Activated CD4-positive, alpha-beta T cell treated with anti-CD3 and anti-CD28 coated beads for 24 hours (primary cell): ENCODE data around the gene NOC4L.

Experiments
- DNase-seq, 2 donors: peaks; one replicate each; pipeline ENCODE4 v3.0.0-alpha.2; 2020; ENCODE audit warnings: low read depth in 2 of 2

Gene NOC4L

DNA sequence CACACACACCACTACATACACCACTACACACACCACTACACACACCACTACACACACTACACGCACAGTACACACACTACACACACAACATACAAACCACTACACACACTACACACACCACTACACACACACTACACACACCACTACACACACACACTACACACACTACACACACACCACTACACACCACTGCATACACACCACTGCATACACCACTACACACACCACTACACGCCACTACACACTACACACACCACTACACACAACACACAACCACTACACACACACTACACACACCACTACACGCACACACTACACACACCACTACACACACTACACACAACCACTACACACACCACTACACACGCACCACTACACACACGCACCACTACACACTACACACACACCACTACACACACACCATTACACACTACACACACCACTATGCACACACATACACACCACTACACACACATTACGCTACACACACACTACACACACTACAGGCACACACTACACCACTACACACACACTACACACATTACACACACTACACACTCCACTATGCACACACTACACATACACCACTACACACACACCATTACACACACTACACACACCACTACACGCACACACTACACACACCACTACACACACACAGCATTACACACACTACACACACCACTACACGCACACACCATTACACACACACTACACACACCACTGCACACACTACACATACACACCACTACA, 12.5 kb downstream of the NOC4L start:
- DNase-seq = no peak

DNA sequence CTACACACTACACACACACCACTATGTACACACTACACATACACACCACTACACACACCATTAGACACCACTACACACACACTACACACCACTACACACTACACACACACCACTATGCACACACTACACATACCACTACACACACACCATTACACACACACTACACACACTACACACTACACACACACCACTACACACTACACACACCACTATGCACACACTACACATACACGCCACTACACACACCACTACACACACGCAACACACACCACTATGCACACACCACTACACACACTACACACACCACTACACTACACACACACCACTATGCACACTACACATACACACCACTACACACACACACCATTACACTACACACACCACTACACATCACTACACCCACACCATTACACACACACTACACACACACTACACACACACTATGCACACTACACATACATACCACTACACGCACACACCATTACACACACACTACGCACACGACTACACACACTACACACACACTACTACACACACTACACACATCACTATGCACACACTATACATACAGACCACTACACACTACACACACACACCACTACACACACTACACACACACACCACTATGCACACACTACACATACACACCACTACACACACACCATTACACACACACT, 13.6 kb downstream of the NOC4L start:
- no peak for DNase-seq

- no peak for DNase-seq
These were observed 14.7 kb downstream of the NOC4L start for GRCh38 chr12:132158677-132159554.

DNA sequence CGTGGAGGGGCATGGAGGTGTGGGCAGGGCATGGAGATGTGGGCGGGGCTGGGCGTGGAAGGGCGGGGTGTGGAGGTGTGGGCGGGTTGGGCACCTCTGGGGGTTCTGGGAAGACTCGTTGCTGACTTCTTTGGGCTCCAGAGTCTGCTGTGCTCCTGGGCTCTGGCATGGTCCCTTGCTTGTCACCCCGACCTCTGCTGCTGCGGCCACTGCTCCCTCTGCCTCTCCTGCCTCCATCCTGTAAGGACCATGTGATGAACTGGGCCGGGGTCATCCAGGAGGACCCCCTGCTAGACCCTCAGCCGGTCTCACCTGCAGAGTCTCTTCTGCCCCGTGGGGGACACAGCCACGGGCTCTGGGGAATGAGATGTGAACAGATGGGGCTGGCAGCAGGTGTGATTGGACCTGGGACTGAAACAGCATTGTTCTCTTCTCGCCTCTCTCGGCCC, 15.3 kb downstream of the NOC4L start:
- DNase-seq = no peak

DNA sequence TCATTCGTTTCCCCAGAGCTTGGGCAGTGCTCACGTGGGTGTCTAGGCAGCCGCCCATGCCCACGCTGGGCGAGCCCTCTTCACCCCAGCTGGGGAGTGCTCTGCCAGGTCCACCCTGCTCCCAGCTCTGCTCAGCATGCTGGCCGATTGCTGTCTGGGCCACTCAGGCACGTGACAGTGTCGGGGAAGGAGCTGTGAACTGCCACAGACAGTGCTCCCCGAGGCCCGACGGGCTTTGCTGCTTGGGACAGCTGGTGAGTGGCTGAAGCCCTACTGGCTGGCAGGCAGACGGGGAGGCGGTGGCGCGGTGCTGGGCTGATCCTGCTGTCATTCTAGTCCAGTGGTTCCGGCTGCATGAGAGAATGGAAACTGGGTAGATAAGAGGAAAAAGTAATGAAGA, 15.8 kb downstream of the NOC4L start:
- DNase-seq = no peak

GRCh38 chr12:132160601-132161035, 16.4 kb downstream of the NOC4L start:
- no peak for DNase-seq

- DNase-seq = no peak
These were observed 17.0 kb downstream of the NOC4L start for GRCh38 chr12:132161036-132161781.

GRCh38 chr12:132161796-132162507, 17.7 kb downstream of the NOC4L start:
- no peak for DNase-seq

DNA sequence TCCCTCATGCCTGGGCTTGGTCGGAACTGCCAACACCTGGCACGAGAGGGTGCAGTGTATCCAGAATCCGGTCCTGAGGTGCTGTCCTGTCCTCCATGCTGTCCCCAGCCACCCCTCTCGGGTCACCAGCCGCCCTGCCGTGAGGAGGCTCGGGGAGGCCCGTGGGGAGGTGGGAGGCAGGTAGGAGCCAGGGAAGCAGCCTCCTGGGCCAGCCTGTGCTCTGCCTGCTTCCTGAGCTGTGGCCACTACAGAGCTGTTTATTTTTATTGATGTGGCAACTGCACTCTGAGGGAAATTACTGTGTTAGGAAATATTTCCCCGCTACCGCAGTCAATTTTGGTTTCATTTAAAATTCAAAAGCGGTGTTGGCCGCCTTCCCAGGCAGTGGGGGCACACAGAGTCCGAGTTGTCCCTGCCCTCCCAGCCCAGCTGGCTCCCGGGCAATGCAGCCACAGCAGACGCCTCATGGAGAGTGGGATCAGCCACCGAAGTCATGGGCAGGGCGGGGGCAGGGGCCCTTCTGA, 18.3 kb downstream of the NOC4L start:
- DNase-seq = no peak

GRCh38 chr12:132163041-132163910, 19.0 kb downstream of the NOC4L start:
- DNase-seq = no peak

GRCh38 chr12:132163911-132164288, 19.6 kb downstream of the NOC4L start:
- no peak for DNase-seq

GRCh38 chr12:132164426-132164825, 20.2 kb downstream of the NOC4L start:
- no peak for DNase-seq

DNA sequence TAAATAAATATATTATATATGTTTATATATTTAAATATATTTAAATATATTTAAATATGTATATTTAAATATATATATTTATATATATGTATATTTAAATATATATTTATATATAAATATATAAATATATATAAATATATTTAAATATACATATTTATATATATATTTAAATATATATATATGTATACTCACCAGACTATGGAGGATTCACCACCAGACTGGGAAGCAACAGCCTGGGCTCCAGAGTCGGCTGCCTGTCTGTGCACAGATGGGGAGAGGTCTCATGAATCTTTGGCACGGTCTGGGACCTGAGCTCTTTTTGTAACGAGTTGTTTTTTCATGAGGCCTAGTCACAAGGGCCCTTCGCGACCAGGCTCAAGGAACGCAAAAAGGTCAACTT, 21.3 kb downstream of the NOC4L start:
- no peak for DNase-seq

- no peak for DNase-seq
These were observed 21.8 kb downstream of the NOC4L start for GRCh38 chr12:132166093-132166492.

DNA sequence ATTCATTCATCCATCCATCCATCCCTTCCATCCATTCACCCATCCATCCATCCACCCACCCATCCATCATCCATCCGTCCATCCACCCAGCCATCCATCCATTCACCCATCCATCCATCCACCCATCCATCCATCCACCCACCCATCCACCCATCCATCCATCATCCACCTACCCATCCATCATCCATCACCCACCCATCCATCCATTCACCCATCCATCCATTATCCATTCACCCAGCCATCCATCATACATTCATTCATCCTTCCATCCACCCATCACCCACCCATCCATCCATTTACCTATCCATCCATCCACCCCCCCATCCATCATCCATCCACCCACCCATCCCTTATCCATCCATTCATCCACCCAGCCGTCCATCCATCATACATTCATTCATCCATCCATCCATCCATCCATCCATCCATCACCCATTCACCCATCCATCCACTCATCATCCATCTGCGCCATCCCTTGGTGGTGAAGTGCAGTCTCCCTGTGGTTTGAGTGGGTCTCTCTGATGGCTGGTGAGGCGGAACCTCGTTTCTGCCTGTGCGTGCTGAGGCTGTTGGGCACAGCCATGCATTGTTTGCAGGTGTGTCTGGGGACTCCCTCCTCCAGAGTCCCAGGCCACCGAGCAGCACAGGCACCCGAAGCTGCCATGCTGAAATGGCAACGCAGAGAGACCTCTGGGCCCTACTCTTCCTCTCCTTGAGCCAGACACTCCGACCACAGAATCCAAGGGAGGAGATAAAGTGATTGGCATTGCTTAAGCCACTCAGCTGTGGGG, 22.7 kb downstream of the NOC4L start:
- DNase-seq = no peak

- DNase-seq = no peak
These were observed 23.5 kb downstream of the NOC4L start for GRCh38 chr12:132167611-132168310.

DNA sequence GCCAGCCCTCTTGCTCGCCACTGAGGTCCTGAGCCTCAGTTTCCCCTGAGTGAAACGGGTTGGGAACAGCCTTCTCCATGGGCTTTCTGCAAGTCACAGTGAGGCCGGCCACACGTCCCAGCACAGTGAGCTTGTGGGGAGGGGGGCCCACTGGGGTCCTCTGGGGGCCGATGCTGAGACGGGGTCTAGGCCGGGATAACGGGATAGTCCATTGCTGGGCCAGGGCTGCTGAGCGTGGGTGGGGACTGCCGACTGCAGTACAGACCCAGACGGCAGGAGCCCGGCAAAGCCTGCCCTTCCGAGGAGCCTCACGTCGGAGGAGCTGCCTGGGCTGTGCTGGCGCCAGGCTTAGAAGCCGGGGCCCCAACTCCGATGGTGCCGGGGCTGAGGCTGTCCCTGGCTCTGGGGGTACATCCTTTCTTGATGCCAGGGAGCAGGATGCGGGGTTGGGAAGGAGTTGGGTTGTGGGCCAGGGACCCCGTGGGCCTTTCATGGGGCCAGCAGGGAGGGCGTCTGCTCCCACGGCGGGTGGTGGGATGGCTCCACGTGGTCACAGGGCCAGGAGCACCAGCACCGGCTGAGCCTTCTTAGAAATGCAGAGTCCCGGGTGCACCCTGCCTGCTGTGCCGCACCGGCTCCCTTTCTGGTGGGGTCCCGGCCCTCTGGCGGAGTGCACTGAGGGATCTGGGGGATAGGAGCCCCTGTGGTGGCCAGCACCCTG, 24.2 kb downstream of the NOC4L start:
- DNase-seq = no peak

DNA sequence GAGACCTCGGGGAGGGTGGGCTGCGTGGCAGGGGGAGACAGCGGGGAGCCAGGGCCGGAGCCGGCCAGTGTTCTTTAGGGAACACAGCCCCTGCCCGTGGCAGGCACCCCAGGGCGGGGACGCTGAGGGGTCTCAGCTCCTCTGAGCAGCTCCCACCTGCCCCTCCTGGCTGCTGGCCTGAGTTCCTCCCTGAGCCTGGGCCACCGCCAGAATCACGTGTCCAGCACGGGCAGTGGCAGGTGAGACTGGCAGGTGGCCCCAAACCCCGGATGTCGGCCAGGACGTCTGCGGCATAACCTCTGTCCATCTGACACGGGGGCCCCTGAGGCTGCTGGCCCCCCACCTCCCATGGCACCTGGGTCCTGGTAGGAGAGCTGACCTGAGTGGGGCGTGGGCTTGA, 25.1 kb downstream of the NOC4L start:
- DNase-seq = no peak
